Hepatocyte (in vitro differentiated cells): Measurements from ENCODE around the gene HHLA2. TPM values are rescaled to one million over a fixed set of nuclear protein-coding genes. Genes with fewer than 3 reads are reported as not detected.
A peak's percentile ranks its signal among the peaks of the same experiment; 100 is the strongest.

Experiments
- DNase-seq: peaks from one replicate; pipeline ENCODE4 v3.0.0-alpha.2; 2016; ENCODE audit warnings: low spot score
- H2AFZ ChIP-seq: fragments of 200-600 bp; sonication (generic); 2 replicates; pipeline ENCODE4 v1.6.0; 2016; ENCODE audit warnings: antibody characterized with exemption, mild to moderate bottlenecking
- H3K27ac ChIP-seq: fragments of 200-600 bp; sonication (generic); 2 replicates; pipeline ENCODE4 v1.5.1; 2016; ENCODE audit warnings: mild to moderate bottlenecking
- H3K27me3 ChIP-seq: fragments of 200-600 bp; sonication (generic); 2 replicates; pipeline ENCODE4 v1.6.1; 2016
- H3K36me3 ChIP-seq: fragments of 200-600 bp; sonication (generic); replicated peaks from 2 replicates; pipeline ENCODE4 v1.5.1; 2016; ENCODE audit warnings: low read depth; ENCODE audit not compliant: insufficient read depth
- H3K4me1 ChIP-seq: fragments of 200-600 bp; sonication (generic); 2 replicates; pipeline ENCODE4 v1.5.1; 2016; ENCODE audit warnings: mild to moderate bottlenecking, moderate library complexity; ENCODE audit not compliant: insufficient read depth
- H3K4me2 ChIP-seq: fragments of 200-600 bp; sonication (generic); 2 replicates; pipeline ENCODE4 v1.6.0; 2016
- H3K4me3 ChIP-seq: fragments of 200-600 bp; sonication (generic); 2 replicates; pipeline ENCODE4 v1.5.1; 2016; ENCODE audit warnings: mild to moderate bottlenecking
- H3K79me2 ChIP-seq: fragments of 200-600 bp; sonication (generic); 2 replicates; pipeline ENCODE4 v1.6.0; 2017; ENCODE audit warnings: mild to moderate bottlenecking
- H3K9me2 ChIP-seq: fragments of 200-600 bp; sonication (generic); replicated peaks from 2 replicates; pipeline ENCODE4 v1.6.0; 2017; ENCODE audit warnings: mild to moderate bottlenecking; ENCODE audit not compliant: insufficient read depth
- H3K9me3 ChIP-seq: fragments of 200-600 bp; sonication (generic); 2 replicates; pipeline ENCODE4 v1.5.1; 2016; ENCODE audit warnings: low read depth, mild to moderate bottlenecking
- H4K20me1 ChIP-seq: fragments of 200-600 bp; sonication (generic); 2 replicates; pipeline ENCODE4 v1.6.0; 2016; ENCODE audit warnings: mild to moderate bottlenecking; ENCODE audit not compliant: insufficient read depth, poor library complexity, severe bottlenecking
- EZH2 ChIP-seq: fragments of 200-600 bp; sonication (generic); IDR thresholded peaks from 2 replicates; pipeline ENCODE4 v1.6.1; 2016; ENCODE audit warnings: antibody characterized with exemption, mild to moderate bottlenecking, borderline replicate concordance
- EZH2phosphoT487 ChIP-seq: fragments of 200-600 bp; sonication (generic); IDR thresholded peaks from one replicate; pipeline ENCODE4 v1.6.1; 2018; ENCODE audit warnings: antibody characterized with exemption, mild to moderate bottlenecking, low read depth, moderate library complexity; ENCODE audit not compliant: unreplicated experiment, severe bottlenecking
- WGBS: methylation state at CpG from one replicate; pipeline ENCODE4 v1.1.6; 2016; ENCODE audit warnings: low lambda C conversion rate; ENCODE audit errors: missing lambda C conversion rate; 5-methylcytosine and 5-hydroxymethylcytosine counted together
- polyA plus RNA-seq: library from polyadenylated mRNA; unstranded; fragments of >200 nt; fragmentation: Nextera tagmentation; extraction: Ambion mirVana; gene quantifications from 2 replicates; pipeline ENCODE4 v1.2.1, GENCODE V29; 2016
- total RNA-seq: library from RNA; depleted of rRNA; stranded (reverse); fragments of >200 nt; gene quantifications from 2 replicates; pipeline ENCODE4 v1.2.3, GENCODE V29; 2014
- TF ChIP-seq, protein P1 (sequence below): fragments of 200-600 bp; sonication (generic); IDR thresholded peaks from 2 replicates; pipeline ENCODE4 v1.5.1; 2016; ENCODE audit warnings: antibody characterized with exemption, mild to moderate bottlenecking; ENCODE audit not compliant: poor library complexity

The HHLA2 gene
- total and polyA plus RNA-seq, 2 experiments from 2014 or later, result 6.1 to 21.8 TPM

DNA sequence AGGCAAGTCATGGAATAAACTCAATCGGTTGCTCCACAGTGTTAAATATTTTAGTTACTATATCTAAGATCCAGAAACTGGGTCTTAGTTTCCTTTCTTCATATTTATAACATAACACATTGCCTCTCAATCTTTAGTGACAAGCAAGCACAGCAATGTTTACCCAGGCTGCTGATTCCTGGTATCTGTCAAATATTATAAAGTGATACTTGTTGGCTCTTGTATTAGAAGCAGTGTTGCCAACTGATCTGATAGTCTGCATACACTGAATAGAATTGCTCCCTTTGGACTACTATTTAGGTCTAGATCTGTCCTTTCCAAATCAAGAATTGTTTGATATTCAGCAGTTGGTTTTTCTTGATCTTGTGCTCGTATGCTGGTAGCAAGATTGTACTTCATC, 7.2 kb upstream of the HHLA2 start:
- 91% methylated on average over 2 of the region's 2 CpGs for WGBS

DNA sequence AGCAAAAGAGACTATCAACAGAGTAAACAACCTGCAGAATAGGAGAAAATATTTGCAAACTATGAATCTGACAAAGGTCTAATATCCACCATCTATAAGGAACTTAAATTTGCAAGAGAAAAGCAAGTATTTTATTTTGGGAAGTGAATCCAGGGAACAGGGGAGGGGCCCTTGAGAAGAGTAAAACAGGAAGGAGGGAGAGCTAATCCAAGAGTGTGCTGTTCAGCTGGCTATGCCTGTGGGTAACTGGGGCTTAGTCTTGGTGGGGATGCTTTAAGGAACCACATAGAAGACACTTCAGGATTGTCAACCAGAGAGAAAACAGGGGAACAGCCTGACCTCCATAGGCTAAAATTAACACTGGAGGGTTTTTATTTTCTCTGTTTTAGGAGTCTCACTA, 3.9 kb upstream of the HHLA2 start:
- Histone ChIP-seq H3K27me3 (no peaks in the 10 kb centered on the region), H4K20me1 (no peaks in the 10 kb centered on the region), H3K4me3 (no peak overlapping the region), H3K9me2 (no peaks in the 10 kb centered on the region), H3K79me2 (no peaks in the 10 kb centered on the region), H3K9me3 (no peaks in the 10 kb centered on the region), H2AFZ (no peak overlapping the region), H3K4me1 (peaks cover 3% of the 10 kb centered on the region), H3K4me2 (no peak overlapping the region), H3K27ac (no peak overlapping the region), H3K36me3 (no peaks in the 10 kb centered on the region)
- no peak for TF ChIP-seq EZH2
- TF ChIP-seq, protein P1, sequence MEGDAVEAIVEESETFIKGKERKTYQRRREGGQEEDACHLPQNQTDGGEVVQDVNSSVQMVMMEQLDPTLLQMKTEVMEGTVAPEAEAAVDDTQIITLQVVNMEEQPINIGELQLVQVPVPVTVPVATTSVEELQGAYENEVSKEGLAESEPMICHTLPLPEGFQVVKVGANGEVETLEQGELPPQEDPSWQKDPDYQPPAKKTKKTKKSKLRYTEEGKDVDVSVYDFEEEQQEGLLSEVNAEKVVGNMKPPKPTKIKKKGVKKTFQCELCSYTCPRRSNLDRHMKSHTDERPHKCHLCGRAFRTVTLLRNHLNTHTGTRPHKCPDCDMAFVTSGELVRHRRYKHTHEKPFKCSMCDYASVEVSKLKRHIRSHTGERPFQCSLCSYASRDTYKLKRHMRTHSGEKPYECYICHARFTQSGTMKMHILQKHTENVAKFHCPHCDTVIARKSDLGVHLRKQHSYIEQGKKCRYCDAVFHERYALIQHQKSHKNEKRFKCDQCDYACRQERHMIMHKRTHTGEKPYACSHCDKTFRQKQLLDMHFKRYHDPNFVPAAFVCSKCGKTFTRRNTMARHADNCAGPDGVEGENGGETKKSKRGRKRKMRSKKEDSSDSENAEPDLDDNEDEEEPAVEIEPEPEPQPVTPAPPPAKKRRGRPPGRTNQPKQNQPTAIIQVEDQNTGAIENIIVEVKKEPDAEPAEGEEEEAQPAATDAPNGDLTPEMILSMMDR, result no peak
- no peak for TF ChIP-seq EZH2phosphoT487
- DNase-seq, result no peak

More for the DNA sequence above, 7.2 kb upstream of the HHLA2 start:
- no peak for DNase-seq
- TF ChIP-seq, protein P1, result no peak
- no peak for TF ChIP-seq EZH2phosphoT487
- TF ChIP-seq EZH2, result no peak
- no peak overlapping the region for H3K4me2 ChIP-seq
- no peak overlapping the region for H3K27ac ChIP-seq
- H3K79me2 ChIP-seq, result no peaks in the 10 kb centered on the region
- no peaks in the 10 kb centered on the region for H3K9me2 ChIP-seq
- H3K36me3 ChIP-seq, result no peaks in the 10 kb centered on the region
- H3K4me1 ChIP-seq, result no peaks in the 10 kb centered on the region
- H4K20me1 ChIP-seq, result no peaks in the 10 kb centered on the region
- H3K9me3 ChIP-seq, result no peaks in the 10 kb centered on the region
- H2AFZ ChIP-seq, result no peak overlapping the region
- no peaks in the 10 kb centered on the region for H3K27me3 ChIP-seq
- no peak overlapping the region for H3K4me3 ChIP-seq

DNA sequence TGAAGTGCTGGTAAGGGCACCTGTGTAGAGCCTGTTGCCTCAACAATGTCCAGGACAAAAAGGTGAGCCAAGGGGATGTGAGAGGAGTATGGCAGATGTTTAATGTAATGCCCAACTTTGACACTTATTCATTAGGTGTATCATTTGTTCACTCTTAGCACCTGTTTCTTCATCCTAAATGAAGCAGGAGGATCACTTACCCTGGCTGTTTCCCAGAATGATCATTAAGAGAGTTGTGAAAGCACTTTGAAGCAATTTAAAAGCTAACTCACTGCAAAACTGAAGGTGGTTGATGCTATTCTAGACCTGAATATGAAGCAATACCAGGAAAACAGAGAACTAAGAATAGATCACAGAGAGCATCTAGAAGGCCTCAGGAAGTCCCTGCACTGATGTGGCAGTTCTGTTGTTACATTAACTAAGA, 3.4 kb upstream of the HHLA2 start:
- Histone ChIP-seq H3K9me3 (no peaks in the 10 kb centered on the region), H3K4me2 (no peak overlapping the region), H3K79me2 (no peaks in the 10 kb centered on the region), H4K20me1 (no peaks in the 10 kb centered on the region), H3K27ac (peak overlapping the region; percentile 33), H3K27me3 (no peaks in the 10 kb centered on the region), H3K9me2 (no peaks in the 10 kb centered on the region), H3K4me1 (peaks cover 3% of the 10 kb centered on the region), H2AFZ (no peak overlapping the region), H3K4me3 (no peak overlapping the region), H3K36me3 (no peaks in the 10 kb centered on the region)
- TF ChIP-seq EZH2 (no peak), EZH2phosphoT487 (no peak)
- TF ChIP-seq, protein P1, result no peak
- DNase-seq, result no peak

DNA sequence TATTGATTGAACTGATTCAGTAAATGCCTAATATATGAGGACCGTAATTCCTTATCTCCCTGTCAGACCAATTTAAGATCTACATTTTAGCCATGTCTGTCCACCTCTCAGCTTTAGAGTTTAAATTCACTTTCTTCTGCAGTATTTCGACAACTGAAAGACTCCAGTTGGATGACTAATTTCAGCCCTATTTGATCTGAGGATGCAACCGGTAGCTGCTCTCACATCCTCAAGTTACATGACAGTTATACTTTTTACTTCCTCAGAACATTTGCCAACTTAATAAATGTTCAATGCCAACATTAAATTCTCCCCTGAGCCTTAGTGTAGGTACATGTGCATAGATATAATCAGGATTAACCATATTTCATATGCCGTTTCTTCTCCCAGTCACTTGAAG, 2.5 kb upstream of the HHLA2 start:
- Histone ChIP-seq H3K4me2 (no peak overlapping the region), H3K27ac (no peak overlapping the region), H3K36me3 (no peaks in the 10 kb centered on the region), H3K27me3 (no peaks in the 10 kb centered on the region), H3K9me2 (no peaks in the 10 kb centered on the region), H3K79me2 (no peaks in the 10 kb centered on the region), H3K4me1 (peaks cover 5% of the 10 kb centered on the region), H4K20me1 (no peaks in the 10 kb centered on the region), H3K4me3 (no peak overlapping the region), H3K9me3 (no peaks in the 10 kb centered on the region), H2AFZ (no peak overlapping the region)
- no peak for TF ChIP-seq EZH2
- TF ChIP-seq, protein P1, result no peak
- 82% methylated on average over 4 of the region's 4 CpGs for WGBS
- DNase-seq, result no peak
